ENCODE data around the gene SHISA5. TPM values are rescaled to one million over a fixed set of nuclear protein-coding genes. Genes with fewer than 3 reads are reported as not detected.

SHISA5 gene
- total RNA-seq, 1 donor from 2014 or later = 188 TPM

DNA sequence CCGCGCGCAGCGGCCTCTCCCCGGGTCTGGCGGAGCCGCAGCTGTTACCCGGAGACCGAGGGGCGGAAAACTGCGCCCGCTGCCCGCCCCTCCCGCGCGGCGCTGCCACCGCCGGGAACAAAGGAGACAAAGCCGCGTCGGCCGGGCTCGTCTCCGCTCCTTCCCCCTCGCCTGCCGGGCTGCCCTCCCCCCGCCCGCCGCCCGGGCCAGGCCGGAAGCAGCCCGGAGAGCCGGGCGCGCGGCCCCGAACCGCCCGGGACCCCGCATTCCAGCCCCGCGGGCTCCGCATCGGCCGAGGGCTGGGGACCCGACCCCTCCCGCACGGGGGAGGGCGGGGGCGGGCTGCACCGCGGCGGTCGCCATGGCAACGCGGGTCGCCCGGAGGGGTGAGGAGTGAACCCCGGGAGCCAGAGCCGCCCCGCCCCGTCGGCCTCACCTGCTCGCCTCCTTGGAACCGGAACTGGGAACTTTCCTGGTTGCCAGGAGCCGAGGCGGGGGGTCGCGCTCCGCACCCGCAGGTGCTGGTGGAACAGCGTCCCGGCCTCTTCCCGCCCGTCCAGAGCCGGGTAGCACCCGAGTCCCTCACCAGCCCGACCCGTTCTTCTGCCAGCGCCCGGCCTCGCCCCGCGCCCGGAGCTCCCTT, 74.5 kb downstream of the SHISA5 start:
- H3K27me3 Mint-ChIP-seq (ENCODE audit: low read depth) = no peaks in the 10 kb centered on the region
- peaks cover 3% of the 10 kb centered on the region for H3K36me3 Mint-ChIP-seq (ENCODE audit: low read depth)
- peak overlapping the region; percentile 74 for H3K4me3 Mint-ChIP-seq (ENCODE audit: unreplicated experiment)
- DNase-seq (ENCODE audit: low spot score) = no peak
- TF ChIP-seq, protein P1, sequence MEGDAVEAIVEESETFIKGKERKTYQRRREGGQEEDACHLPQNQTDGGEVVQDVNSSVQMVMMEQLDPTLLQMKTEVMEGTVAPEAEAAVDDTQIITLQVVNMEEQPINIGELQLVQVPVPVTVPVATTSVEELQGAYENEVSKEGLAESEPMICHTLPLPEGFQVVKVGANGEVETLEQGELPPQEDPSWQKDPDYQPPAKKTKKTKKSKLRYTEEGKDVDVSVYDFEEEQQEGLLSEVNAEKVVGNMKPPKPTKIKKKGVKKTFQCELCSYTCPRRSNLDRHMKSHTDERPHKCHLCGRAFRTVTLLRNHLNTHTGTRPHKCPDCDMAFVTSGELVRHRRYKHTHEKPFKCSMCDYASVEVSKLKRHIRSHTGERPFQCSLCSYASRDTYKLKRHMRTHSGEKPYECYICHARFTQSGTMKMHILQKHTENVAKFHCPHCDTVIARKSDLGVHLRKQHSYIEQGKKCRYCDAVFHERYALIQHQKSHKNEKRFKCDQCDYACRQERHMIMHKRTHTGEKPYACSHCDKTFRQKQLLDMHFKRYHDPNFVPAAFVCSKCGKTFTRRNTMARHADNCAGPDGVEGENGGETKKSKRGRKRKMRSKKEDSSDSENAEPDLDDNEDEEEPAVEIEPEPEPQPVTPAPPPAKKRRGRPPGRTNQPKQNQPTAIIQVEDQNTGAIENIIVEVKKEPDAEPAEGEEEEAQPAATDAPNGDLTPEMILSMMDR (IDR thresholded peaks at IDR 0.05) = no peak
- peaks cover 86% of the 10 kb centered on the region for H3K4me1 Mint-ChIP-seq (ENCODE audit: low read depth)
- no peaks in the 10 kb centered on the region for H3K9me3 Mint-ChIP-seq (ENCODE audit: low read depth)
- H3K27ac Mint-ChIP-seq (ENCODE audit: unreplicated experiment) = peak overlapping the region; percentile 81

DNA sequence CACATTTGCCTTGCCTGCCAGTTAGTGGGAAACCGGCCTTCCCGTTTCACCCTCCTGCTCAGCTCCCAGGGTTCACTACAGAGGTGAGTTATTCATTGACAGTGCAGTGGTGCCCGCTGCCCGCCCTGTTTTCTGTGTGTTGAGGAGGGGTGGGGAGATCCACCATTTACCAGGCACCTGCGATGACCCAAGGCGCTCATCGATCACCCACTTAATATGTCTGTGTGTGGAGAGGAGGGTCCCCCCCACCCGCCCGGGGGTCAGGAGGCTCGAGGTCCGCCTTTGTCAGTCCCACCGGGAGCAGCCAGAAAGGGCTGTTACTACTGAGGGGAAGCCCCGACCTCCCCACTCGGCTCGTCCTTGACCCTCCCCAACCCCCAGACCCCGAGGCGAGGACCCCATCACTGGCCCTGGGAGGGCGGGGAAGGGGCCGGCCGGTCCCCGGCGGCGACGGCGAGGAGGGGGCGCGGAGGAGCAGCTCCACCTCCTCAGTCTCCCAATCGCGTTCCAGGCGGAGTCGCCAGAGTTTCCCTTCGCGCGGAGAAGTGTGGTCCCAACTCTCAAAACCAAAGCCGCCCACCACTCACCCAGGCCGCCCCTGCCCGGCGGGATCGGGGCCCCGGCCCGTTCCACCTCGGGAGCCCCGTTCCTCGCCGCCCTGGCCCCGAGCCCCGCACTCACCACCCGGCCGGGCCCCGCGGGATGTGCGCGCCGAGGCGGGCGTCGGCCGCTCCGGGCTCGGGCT, 75.2 kb downstream of the SHISA5 start:
- peak; percentile 70 for DNase-seq (ENCODE audit: low spot score)
- peaks cover 82% of the 10 kb centered on the region for H3K4me1 Mint-ChIP-seq (ENCODE audit: low read depth)

GRCh38 chr3:48428088-48428571, 75.8 kb downstream of the SHISA5 start:
- TF ChIP-seq, protein P1 (IDR thresholded peaks at IDR 0.05) = no peak
- Mint-ChIP-seq H3K27ac (ENCODE audit: unreplicated experiment) (peak overlapping the region; percentile 80), H3K4me3 (ENCODE audit: unreplicated experiment) (peak overlapping the region; percentile 78), H3K4me1 (ENCODE audit: low read depth) (peaks cover 80% of the 10 kb centered on the region), H3K9me3 (ENCODE audit: low read depth) (no peaks in the 10 kb centered on the region), H3K27me3 (ENCODE audit: low read depth) (no peaks in the 10 kb centered on the region), H3K36me3 (ENCODE audit: low read depth) (peaks cover 4% of the 10 kb centered on the region)
- DNase-seq (ENCODE audit: low spot score) = no peak

More for the DNA sequence above, 75.2 kb downstream of the SHISA5 start:
- peaks cover 3% of the 10 kb centered on the region for H3K36me3 Mint-ChIP-seq (ENCODE audit: low read depth)
- TF ChIP-seq, protein P1 (IDR thresholded peaks at IDR 0.05) = no peak
- H3K9me3 Mint-ChIP-seq (ENCODE audit: low read depth) = no peaks in the 10 kb centered on the region
- no peaks in the 10 kb centered on the region for H3K27me3 Mint-ChIP-seq (ENCODE audit: low read depth)
- peak overlapping the region; percentile 80 for H3K27ac Mint-ChIP-seq (ENCODE audit: unreplicated experiment)
- H3K4me3 Mint-ChIP-seq (ENCODE audit: unreplicated experiment) = peak overlapping the region; percentile 78

GRCh38 chr3:48427630-48427962, 76.4 kb downstream of the SHISA5 start:
- DNase-seq (ENCODE audit: low spot score) = peak; percentile 68
- H3K9me3 Mint-ChIP-seq (ENCODE audit: low read depth) = no peaks in the 10 kb centered on the region
- peak overlapping the region; percentile 78 for H3K4me3 Mint-ChIP-seq (ENCODE audit: unreplicated experiment)
- H3K36me3 Mint-ChIP-seq (ENCODE audit: low read depth) = peaks cover 6% of the 10 kb centered on the region
- H3K27ac Mint-ChIP-seq (ENCODE audit: unreplicated experiment) = peak overlapping the region; percentile 80
- no peaks in the 10 kb centered on the region for H3K27me3 Mint-ChIP-seq (ENCODE audit: low read depth)
- H3K4me1 Mint-ChIP-seq (ENCODE audit: low read depth) = peaks cover 80% of the 10 kb centered on the region
- TF ChIP-seq, protein P1 (IDR thresholded peaks at IDR 0.05) = no peak

DNA sequence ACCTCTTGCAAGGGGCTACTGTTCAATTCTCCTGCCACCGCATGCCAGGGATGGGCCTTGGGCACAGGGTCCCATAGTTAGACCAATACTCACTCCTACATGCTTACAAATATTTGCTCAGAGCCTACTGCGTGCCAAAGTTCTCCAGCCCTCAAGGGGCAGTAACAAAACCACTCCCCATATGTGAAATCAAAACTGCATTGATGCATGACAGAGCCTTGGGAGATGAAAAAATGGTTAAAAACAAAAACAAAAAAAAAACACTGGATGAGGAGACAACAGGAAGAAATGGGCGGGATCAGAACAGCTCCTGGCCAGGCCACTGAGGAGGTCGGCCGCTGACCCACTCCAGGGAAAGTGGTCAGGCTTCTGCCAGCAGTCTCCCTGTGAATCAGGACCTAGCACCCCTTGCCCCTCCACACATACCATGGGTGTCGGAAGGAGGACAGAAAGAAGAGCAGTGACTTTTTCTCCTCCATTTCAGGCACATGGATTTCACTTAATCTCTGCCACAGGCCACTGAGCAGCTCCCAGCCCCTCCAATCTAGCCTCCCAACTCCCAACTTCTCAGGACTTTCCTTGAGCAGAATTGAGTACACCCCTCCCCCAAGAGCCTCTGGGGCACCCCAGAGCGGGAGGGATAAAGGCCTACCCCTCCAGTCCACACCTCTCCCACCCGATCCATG, 76.9 kb downstream of the SHISA5 start:
- no peaks in the 10 kb centered on the region for H3K9me3 Mint-ChIP-seq (ENCODE audit: low read depth)
- peaks cover 75% of the 10 kb centered on the region for H3K4me1 Mint-ChIP-seq (ENCODE audit: low read depth)
- no peak for DNase-seq (ENCODE audit: low spot score)
- peak overlapping the region; percentile 78 for H3K4me3 Mint-ChIP-seq (ENCODE audit: unreplicated experiment)
- TF ChIP-seq, protein P1 (IDR thresholded peaks at IDR 0.05) = no peak
- H3K36me3 Mint-ChIP-seq (ENCODE audit: low read depth) = peaks cover 6% of the 10 kb centered on the region
- peak overlapping the region; percentile 80 for H3K27ac Mint-ChIP-seq (ENCODE audit: unreplicated experiment)
- H3K27me3 Mint-ChIP-seq (ENCODE audit: low read depth) = no peaks in the 10 kb centered on the region

All from chondrocyte (in vitro differentiated cells).